Transverse colon (tissue), 4 donors: ENCODE data around the gene ARX.

ENCODE experiments used
- POLR2A ChIP-seq: fragments of 450-650 bp; IDR thresholded peaks from one replicate; pipeline ENCODE4 v1.6.1; 2016; ENCODE audit warnings: antibody characterized with exemption, mild to moderate bottlenecking, moderate library complexity
- POLR2AphosphoS5 ChIP-seq, 3 donors: sonication (generic); formaldehyde crosslinking; IDR thresholded peaks; one replicate each; pipeline ENCODE4 v1.6.1; 2016; ENCODE audit warnings: antibody characterized with exemption in 3 of 3
- TF ChIP-seq, protein P1 (sequence below), 5 experiments: fragments of 200-600 bp in 3 of 5; fragments of 450-650 bp in 2 of 5; sonication (generic) in 3 of 5; IDR thresholded peaks; 1 replicate in 2 of 5; 2 replicates in 3 of 5; pipeline ENCODE4 v1.5.1; 2016 to 2017; ENCODE audit warnings: antibody characterized with exemption in 5 of 5, inconsistent platforms in 3 of 5, mild to moderate bottlenecking in 2 of 5, moderate library complexity in 1 of 5

DNA sequence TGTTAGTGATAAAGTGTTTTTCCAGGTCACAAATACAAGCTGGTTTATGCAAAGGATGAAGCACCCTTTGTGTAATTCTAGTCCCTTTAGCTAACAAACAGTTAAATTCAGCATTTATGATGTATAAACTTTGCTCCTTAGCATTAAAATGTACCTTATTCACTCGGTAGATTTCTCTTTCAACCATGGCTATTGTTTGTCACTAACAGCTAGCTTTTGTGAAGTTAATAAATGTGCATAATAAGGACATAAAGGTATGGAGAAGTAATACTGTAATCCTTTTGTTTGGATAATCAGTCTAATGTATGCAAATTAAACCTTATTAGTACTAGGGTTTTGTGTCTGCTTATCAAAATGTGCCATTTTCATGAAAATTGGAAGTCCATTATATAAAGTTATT lies 34.2 kb upstream of the ARX start:
- TF ChIP-seq, protein P1, sequence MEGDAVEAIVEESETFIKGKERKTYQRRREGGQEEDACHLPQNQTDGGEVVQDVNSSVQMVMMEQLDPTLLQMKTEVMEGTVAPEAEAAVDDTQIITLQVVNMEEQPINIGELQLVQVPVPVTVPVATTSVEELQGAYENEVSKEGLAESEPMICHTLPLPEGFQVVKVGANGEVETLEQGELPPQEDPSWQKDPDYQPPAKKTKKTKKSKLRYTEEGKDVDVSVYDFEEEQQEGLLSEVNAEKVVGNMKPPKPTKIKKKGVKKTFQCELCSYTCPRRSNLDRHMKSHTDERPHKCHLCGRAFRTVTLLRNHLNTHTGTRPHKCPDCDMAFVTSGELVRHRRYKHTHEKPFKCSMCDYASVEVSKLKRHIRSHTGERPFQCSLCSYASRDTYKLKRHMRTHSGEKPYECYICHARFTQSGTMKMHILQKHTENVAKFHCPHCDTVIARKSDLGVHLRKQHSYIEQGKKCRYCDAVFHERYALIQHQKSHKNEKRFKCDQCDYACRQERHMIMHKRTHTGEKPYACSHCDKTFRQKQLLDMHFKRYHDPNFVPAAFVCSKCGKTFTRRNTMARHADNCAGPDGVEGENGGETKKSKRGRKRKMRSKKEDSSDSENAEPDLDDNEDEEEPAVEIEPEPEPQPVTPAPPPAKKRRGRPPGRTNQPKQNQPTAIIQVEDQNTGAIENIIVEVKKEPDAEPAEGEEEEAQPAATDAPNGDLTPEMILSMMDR (IDR thresholded peaks at IDR 0.05): no peak
- TF ChIP-seq POLR2A (no peak), POLR2AphosphoS5 (IDR thresholded peaks at IDR 0.05) (no peak)
